Large intestine (tissue), 3 donors: ENCODE data around the gene YWHAE. TPM values are rescaled to one million over a fixed set of nuclear protein-coding genes. Genes with fewer than 3 reads are reported as not detected.
"Not testable (repeated sequence)": the region's sequence is repeated elsewhere in the genome, so short reads cannot be mapped to it uniquely, and the experiment has no call there.

Experiments used
- DNase-seq, 2 donors: peaks; one replicate each; pipeline versions ENCODE4 v3.0.0 to v3.0.0-alpha.2; 2013
- H3K27ac ChIP-seq: one replicate; pipeline ENCODE4 v1.5.1; 2013; ENCODE audit warnings: low read length
- H3K27me3 ChIP-seq: 2 replicates; pipeline ENCODE4 v1.6.1; 2013; ENCODE audit warnings: low read length; ENCODE audit not compliant: control insufficient read depth, insufficient read depth
- H3K36me3 ChIP-seq: 2 replicates; pipeline ENCODE4 v1.6.1; 2013; ENCODE audit warnings: low read length; ENCODE audit not compliant: control insufficient read depth, insufficient read depth
- H3K4me1 ChIP-seq: one replicate; pipeline ENCODE4 v1.6.1; 2013; ENCODE audit warnings: low read length; ENCODE audit not compliant: control insufficient read depth, insufficient read depth
- H3K4me3 ChIP-seq: one replicate; pipeline ENCODE4 v1.5.1; 2013; ENCODE audit warnings: low read length
- H3K9me3 ChIP-seq: one replicate; pipeline ENCODE4 v1.6.1; 2013; ENCODE audit warnings: mild to moderate bottlenecking, low read depth, low read length, moderate library complexity; ENCODE audit not compliant: control insufficient read depth
- WGBS: methylation state at CpG from one replicate; pipeline ENCODE4 v1.1.5; 2013; ENCODE audit warnings: low lambda C conversion rate; ENCODE audit not compliant: insufficient coverage; 5-methylcytosine and 5-hydroxymethylcytosine counted together
- polyA plus RNA-seq: library from polyadenylated mRNA; unstranded; fragments of 120-200 nt; gene quantifications from one replicate; pipeline ENCODE4 v1.2.1, GENCODE V29; 2013

YWHAE gene
- polyA plus RNA-seq, 1 donor: 615 TPM

GRCh38 chr17:1315409-1315808 is 84.6 kb downstream of the YWHAE start:
- no CpG with 5 or more reads among the region's 10 CpGs for WGBS
- Histone ChIP-seq H3K36me3 (no peaks in the 10 kb centered on the region), H3K9me3 (no peaks in the 10 kb centered on the region), H3K4me1 (no peaks in the 10 kb centered on the region), H3K4me3 (no peak overlapping the region), H3K27me3 (peaks cover 16% of the 10 kb centered on the region), H3K27ac (no peak overlapping the region)
- no peak for DNase-seq

GRCh38 chr17:1313270-1314005 is 86.6 kb downstream of the YWHAE start:
- no peak overlapping the region for H3K27ac ChIP-seq
- 60% methylated on average over 1 of the region's 8 CpGs for WGBS
- no peaks in the 10 kb centered on the region for H3K36me3 ChIP-seq
- H3K4me3 ChIP-seq: no peak overlapping the region
- no peaks in the 10 kb centered on the region for H3K9me3 ChIP-seq
- H3K27me3 ChIP-seq: peaks cover 16% of the 10 kb centered on the region
- H3K4me1 ChIP-seq: no peaks in the 10 kb centered on the region
- DNase-seq: no peak

- peaks cover 16% of the 10 kb centered on the region for H3K27me3 ChIP-seq
- no peak for DNase-seq
- no peaks in the 10 kb centered on the region for H3K9me3 ChIP-seq
- no peaks in the 10 kb centered on the region for H3K4me1 ChIP-seq
- no peaks in the 10 kb centered on the region for H3K36me3 ChIP-seq
- no CpG with 5 or more reads among the region's 9 CpGs for WGBS
- H3K27ac ChIP-seq: no peak overlapping the region
- no peak overlapping the region for H3K4me3 ChIP-seq
Measured at GRCh38 chr17:1312261-1312870, 87.7 kb downstream of the YWHAE start.

- H3K27me3 ChIP-seq, H3K27ac ChIP-seq, H3K4me1 ChIP-seq, H3K36me3 ChIP-seq, H3K4me3 ChIP-seq, DNase-seq, H3K9me3 ChIP-seq: not testable (repeated sequence)
- no CpG with 5 or more reads among the region's 16 CpGs for WGBS
Measured at GRCh38 chr17:1307829-1308228, 92.2 kb downstream of the YWHAE start.

- Histone ChIP-seq H3K9me3 (no peaks in the 10 kb centered on the region), H3K4me3 (no peak overlapping the region), H3K27me3 (peaks cover 7% of the 10 kb centered on the region), H3K4me1 (no peaks in the 10 kb centered on the region), H3K27ac (no peak overlapping the region), H3K36me3 (no peaks in the 10 kb centered on the region)
- no peak for DNase-seq
- 78% methylated on average over 2 of the region's 19 CpGs for WGBS
Measured at GRCh38 chr17:1304962-1305563, 95.0 kb downstream of the YWHAE start.

- no CpG with 5 or more reads among the region's 5 CpGs for WGBS
- no peak overlapping the region for H3K27ac ChIP-seq
- H3K36me3 ChIP-seq: no peaks in the 10 kb centered on the region
- no peak for DNase-seq
- no peaks in the 10 kb centered on the region for H3K4me1 ChIP-seq
- peaks cover 11% of the 10 kb centered on the region for H3K27me3 ChIP-seq
- H3K9me3 ChIP-seq: no peaks in the 10 kb centered on the region
- H3K4me3 ChIP-seq: no peak overlapping the region
Measured at GRCh38 chr17:1304522-1304921, 95.5 kb downstream of the YWHAE start.

GRCh38 chr17:1302761-1303160 is 97.3 kb downstream of the YWHAE start:
- Histone ChIP-seq H3K4me1 (peaks cover 12% of the 10 kb centered on the region), H3K27ac (no peak overlapping the region), H3K9me3 (no peaks in the 10 kb centered on the region), H3K27me3 (peaks cover 27% of the 10 kb centered on the region), H3K36me3 (no peaks in the 10 kb centered on the region), H3K4me3 (no peak overlapping the region)
- WGBS: no CpG with 5 or more reads among the region's 18 CpGs
- DNase-seq: no peak

GRCh38 chr17:1301546-1301945 is 98.5 kb downstream of the YWHAE start:
- H3K36me3 ChIP-seq: no peaks in the 10 kb centered on the region
- no peak for DNase-seq
- peaks cover 12% of the 10 kb centered on the region for H3K4me1 ChIP-seq
- peaks cover 29% of the 10 kb centered on the region for H3K27me3 ChIP-seq
- H3K4me3 ChIP-seq: no peak overlapping the region
- no peak overlapping the region for H3K27ac ChIP-seq
- H3K9me3 ChIP-seq: no peaks in the 10 kb centered on the region
- no CpG with 5 or more reads among the region's 14 CpGs for WGBS

GRCh38 chr17:1300371-1300905 is 99.6 kb downstream of the YWHAE start:
- Histone ChIP-seq H3K27ac (no peak overlapping the region), H3K9me3 (no peaks in the 10 kb centered on the region), H3K4me3 (no peak overlapping the region), H3K36me3 (no peaks in the 10 kb centered on the region), H3K27me3 (peaks cover 29% of the 10 kb centered on the region), H3K4me1 (peaks cover 12% of the 10 kb centered on the region)
- no CpG with 5 or more reads among the region's 17 CpGs for WGBS
- DNase-seq: no peak

- DNase-seq: no peak
- H3K36me3 ChIP-seq: no peaks in the 10 kb centered on the region
- H3K4me3 ChIP-seq: no peak overlapping the region
- no peak overlapping the region for H3K27ac ChIP-seq
- WGBS: no CpG with 5 or more reads among the region's 22 CpGs
- peaks cover 29% of the 10 kb centered on the region for H3K27me3 ChIP-seq
- peaks cover 12% of the 10 kb centered on the region for H3K4me1 ChIP-seq
- H3K9me3 ChIP-seq: no peaks in the 10 kb centered on the region
Measured at GRCh38 chr17:1299552-1300370, 100.3 kb downstream of the YWHAE start.
